ENCODE measurements around the gene KIF26B. TPM values are rescaled to one million over a fixed set of nuclear protein-coding genes. Genes with fewer than 3 reads are reported as not detected.
"Not testable (repeated sequence)": the region's sequence is repeated elsewhere in the genome, so short reads cannot be mapped to it uniquely, and the experiment has no call there.

The KIF26B gene
- total RNA-seq, 1 donor from 2014 or later, result 3.5 TPM

- intact Hi-C loops (cut with micrococcal nuclease), result no loop called here
- peaks cover 20% of the 10 kb centered on the region for H3K27me3 ChIP-seq (ENCODE audit: low read depth)
These were observed 26.2 kb upstream of the KIF26B start for GRCh38 chr1:245128381-245129101.

GRCh38 chr1:245129319-245130240 lies 25.2 kb upstream of the KIF26B start:
- no peak for DNase-seq
- TF ChIP-seq, protein P1, sequence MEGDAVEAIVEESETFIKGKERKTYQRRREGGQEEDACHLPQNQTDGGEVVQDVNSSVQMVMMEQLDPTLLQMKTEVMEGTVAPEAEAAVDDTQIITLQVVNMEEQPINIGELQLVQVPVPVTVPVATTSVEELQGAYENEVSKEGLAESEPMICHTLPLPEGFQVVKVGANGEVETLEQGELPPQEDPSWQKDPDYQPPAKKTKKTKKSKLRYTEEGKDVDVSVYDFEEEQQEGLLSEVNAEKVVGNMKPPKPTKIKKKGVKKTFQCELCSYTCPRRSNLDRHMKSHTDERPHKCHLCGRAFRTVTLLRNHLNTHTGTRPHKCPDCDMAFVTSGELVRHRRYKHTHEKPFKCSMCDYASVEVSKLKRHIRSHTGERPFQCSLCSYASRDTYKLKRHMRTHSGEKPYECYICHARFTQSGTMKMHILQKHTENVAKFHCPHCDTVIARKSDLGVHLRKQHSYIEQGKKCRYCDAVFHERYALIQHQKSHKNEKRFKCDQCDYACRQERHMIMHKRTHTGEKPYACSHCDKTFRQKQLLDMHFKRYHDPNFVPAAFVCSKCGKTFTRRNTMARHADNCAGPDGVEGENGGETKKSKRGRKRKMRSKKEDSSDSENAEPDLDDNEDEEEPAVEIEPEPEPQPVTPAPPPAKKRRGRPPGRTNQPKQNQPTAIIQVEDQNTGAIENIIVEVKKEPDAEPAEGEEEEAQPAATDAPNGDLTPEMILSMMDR (IDR thresholded peaks at IDR 0.05; ENCODE audit: borderline replicate concordance), result no peak
- Histone ChIP-seq H3K4me1 (peaks cover 5% of the 10 kb centered on the region), H3K27me3 (ENCODE audit: low read depth) (peaks cover 24% of the 10 kb centered on the region), H3K9me3 (replicated peaks) (no peaks in the 10 kb centered on the region), H3K4me3 (no peak overlapping the region), H3K36me3 (peaks cover 5% of the 10 kb centered on the region), H3K27ac (replicated peaks) (no peak overlapping the region)
- intact Hi-C loops (cut with micrococcal nuclease), result no loop called here

More at GRCh38 chr1:245128381-245129101, 26.2 kb upstream of the KIF26B start:
- no peak for DNase-seq
- H3K27ac ChIP-seq (replicated peaks), result no peak overlapping the region
- no peak overlapping the region for H3K4me3 ChIP-seq
- no peaks in the 10 kb centered on the region for H3K9me3 ChIP-seq (replicated peaks)
- H3K36me3 ChIP-seq, result peaks cover 11% of the 10 kb centered on the region
- TF ChIP-seq, protein P1 (IDR thresholded peaks at IDR 0.05; ENCODE audit: borderline replicate concordance), result no peak
- peaks cover 5% of the 10 kb centered on the region for H3K4me1 ChIP-seq

- H3K9me3 ChIP-seq (replicated peaks); H3K27ac ChIP-seq (replicated peaks); intact Hi-C loops (cut with micrococcal nuclease); H3K4me3 ChIP-seq; DNase-seq; H3K36me3 ChIP-seq; H3K4me1 ChIP-seq: not testable (repeated sequence)
- peaks cover 26% of the 10 kb centered on the region for H3K27me3 ChIP-seq (ENCODE audit: low read depth)
These were observed 24.3 kb upstream of the KIF26B start for GRCh38 chr1:245130281-245131025.

DNA sequence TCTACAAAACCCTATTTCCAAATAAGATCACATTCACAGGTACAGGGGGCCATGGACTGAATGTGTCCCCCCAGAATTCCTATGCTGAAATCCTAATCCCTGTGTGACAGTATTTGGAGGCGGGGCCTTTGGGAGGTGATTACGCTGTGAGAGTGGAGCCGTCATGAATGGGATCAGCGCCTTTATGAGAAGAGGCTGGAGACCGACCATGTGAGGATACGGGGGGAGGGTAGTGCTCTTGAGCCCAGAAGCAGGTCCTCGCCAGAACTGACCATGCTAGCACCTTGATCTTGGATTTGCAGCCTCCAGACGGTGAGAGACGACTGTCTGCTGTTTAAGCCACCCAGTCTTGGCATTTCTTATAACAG lies 23.8 kb upstream of the KIF26B start:
- DNase-seq, result no peak
- Histone ChIP-seq H3K4me1 (peaks cover 5% of the 10 kb centered on the region), H3K36me3 (no peaks in the 10 kb centered on the region), H3K27ac (replicated peaks) (no peak overlapping the region), H3K9me3 (replicated peaks) (no peaks in the 10 kb centered on the region), H3K4me3 (no peak overlapping the region), H3K27me3 (ENCODE audit: low read depth) (peaks cover 26% of the 10 kb centered on the region)
- TF ChIP-seq, protein P1 (IDR thresholded peaks at IDR 0.05; ENCODE audit: borderline replicate concordance), result no peak
- intact Hi-C loops (cut with micrococcal nuclease), result no loop called here

DNA sequence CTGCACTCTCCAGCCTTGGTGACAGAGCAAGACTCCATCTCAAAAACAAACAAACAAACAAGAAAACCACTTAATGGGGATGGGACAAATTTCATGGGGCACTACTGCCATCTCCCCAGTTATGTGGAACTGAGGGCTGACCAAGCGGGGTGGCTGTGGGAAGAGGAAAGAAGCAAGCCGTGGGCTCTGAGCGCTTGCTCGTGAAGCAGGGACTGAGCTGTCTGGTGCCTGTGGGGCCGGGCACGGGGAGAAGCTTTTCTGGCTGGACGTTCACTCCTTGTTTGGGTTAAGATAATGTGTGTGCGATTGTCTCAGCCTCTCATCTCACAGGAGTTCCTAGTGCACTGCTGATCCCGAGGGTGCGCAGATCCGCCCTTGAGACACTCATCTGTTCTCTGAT lies 22.0 kb upstream of the KIF26B start:
- no peaks in the 10 kb centered on the region for H3K4me1 ChIP-seq
- intact Hi-C loops (cut with micrococcal nuclease), result no loop called here
- no peak for DNase-seq
- H3K4me3 ChIP-seq, result no peak overlapping the region
- no peak overlapping the region for H3K27ac ChIP-seq (replicated peaks)
- no peaks in the 10 kb centered on the region for H3K36me3 ChIP-seq
- no peaks in the 10 kb centered on the region for H3K9me3 ChIP-seq (replicated peaks)
- H3K27me3 ChIP-seq (ENCODE audit: low read depth), result peaks cover 32% of the 10 kb centered on the region
- TF ChIP-seq, protein P1 (IDR thresholded peaks at IDR 0.05; ENCODE audit: borderline replicate concordance), result no peak
